ENCODE measurements around the gene RNF144A.

DNA sequence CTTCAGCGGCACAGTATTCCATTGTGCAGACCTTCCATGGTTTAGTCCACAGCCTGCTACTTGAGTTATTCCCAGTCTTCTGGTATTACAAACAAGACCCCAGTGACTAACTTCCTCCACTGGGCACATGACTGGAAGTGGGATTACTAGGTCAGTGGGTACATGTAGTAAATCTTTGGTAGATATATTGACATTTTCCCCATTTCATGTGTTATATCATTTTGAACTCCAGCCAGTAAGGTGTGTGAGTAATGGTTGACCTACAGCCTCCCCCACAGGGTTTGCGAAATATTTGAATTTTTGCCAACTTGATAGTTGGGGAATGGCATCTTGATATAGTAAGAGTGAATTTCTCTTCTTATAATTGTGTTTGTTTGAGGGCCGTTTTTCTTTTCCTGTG, 58.8 kb downstream of the RNF144A start:
- TF ChIP-seq GATA2 (IDR thresholded peaks at IDR 0.05; ENCODE audit: low read depth, low read length) (no peak), GATA3 (IDR thresholded peaks at IDR 0.05; ENCODE audit: low read depth, low read length) (no peak)
